ENCODE measurements around the gene USB1. TPM values are rescaled to one million over a fixed set of nuclear protein-coding genes. Genes with fewer than 3 reads are reported as not detected.

Gene USB1
- polyA plus RNA-seq, 10 donors, result 11.7 to 16.7 (median 14.7) TPM

- no peak for DNase-seq
These were observed 15.7 kb downstream of the USB1 start for GRCh38 chr16:58016840-58017446.

GRCh38 chr16:58018803-58019202 lies 17.6 kb downstream of the USB1 start:
- DNase-seq, result no peak

GRCh38 chr16:58019866-58020538 lies 18.8 kb downstream of the USB1 start:
- DNase-seq, result no peak

- peak in 2 of 3 donors; percentile 58 to 80 for DNase-seq
These were observed 19.7 kb downstream of the USB1 start for GRCh38 chr16:58020628-58021521.

GRCh38 chr16:58021661-58022551 lies 20.7 kb downstream of the USB1 start:
- DNase-seq, result no peak

GRCh38 chr16:58022601-58023371 lies 21.6 kb downstream of the USB1 start:
- DNase-seq, result peak in 1 of 3 donors; percentile 56

- no peak for DNase-seq
These were observed 23.5 kb downstream of the USB1 start for GRCh38 chr16:58024486-58025350.

GRCh38 chr16:58025351-58026138 lies 24.3 kb downstream of the USB1 start, which contains the start of gene MMP15:
Gene MMP15, plus strand, starts transcription at chr16:58025754. Its CDS starts 597 bp downstream, at chr16:58026351.
- peak in 2 of 3 donors; percentile 64 to 85 for DNase-seq

- DNase-seq, result peak in 2 of 3 donors; percentile 65 to 80
These were observed 25.0 kb downstream of the USB1 start for GRCh38 chr16:58026139-58026704.

GRCh38 chr16:58026705-58027160 lies 25.5 kb downstream of the USB1 start:
- no peak for DNase-seq

GRCh38 chr16:58027161-58027915 lies 26.1 kb downstream of the USB1 start:
- peak in 2 of 3 donors; percentile 37 to 65 for DNase-seq

GRCh38 chr16:58027916-58028455 lies 26.8 kb downstream of the USB1 start:
- DNase-seq, result no peak

GRCh38 chr16:58028541-58029070 lies 27.4 kb downstream of the USB1 start:
- no peak for DNase-seq

GRCh38 chr16:58029410-58029809 lies 28.2 kb downstream of the USB1 start:
- DNase-seq, result no peak

GRCh38 chr16:58030136-58030840 lies 29.1 kb downstream of the USB1 start:
- DNase-seq, result no peak

Data from muscle of back (tissue), 11 donors.